RWPE1 (cell line): ENCODE measurements around the gene FAM43B.
A peak's percentile ranks its signal among the peaks of the same experiment; 100 is the strongest.

Experiments used
- CTCF ChIA-PET: fragments of 350-600 bp; sonication (Branson Sonifier 250); formaldehyde crosslinking; extraction: SDS; loops from one replicate; lab custom pipeline; 2021; lab: Yijun Ruan, JAX
- POLR2A ChIA-PET: fragments of 400-600 bp; formaldehyde crosslinking; extraction: SDS; loops from one replicate; lab custom pipeline; 2020; ENCODE audit warnings: antibody characterized with exemption; ENCODE audit not compliant: low non-redundant PET; lab: Yijun Ruan, JAX
- DNase-seq: peaks from one replicate; pipeline ENCODE4 v3.0.0; 2012; ENCODE audit warnings: low spot score
- H3K27ac ChIP-seq: fragments of 450-650 bp; 2 replicates; pipeline ENCODE4 v1.5.1; 2017
- CTCF ChIP-seq: fragments of 450-650 bp; conservative IDR thresholded peaks from 2 replicates; pipeline ENCODE4 v1.5.1; 2017; ENCODE audit warnings: low read depth, mild to moderate bottlenecking

FAM43B gene

GRCh38 chr1:20560966-20561365, 8.6 kb downstream of the FAM43B start:
- CTCF ChIA-PET, result no interaction called here
- TF ChIP-seq CTCF, result no peak
- POLR2A ChIA-PET, result no interaction called here
- H3K27ac ChIP-seq, result no peak overlapping the region
- no peak for DNase-seq

DNA sequence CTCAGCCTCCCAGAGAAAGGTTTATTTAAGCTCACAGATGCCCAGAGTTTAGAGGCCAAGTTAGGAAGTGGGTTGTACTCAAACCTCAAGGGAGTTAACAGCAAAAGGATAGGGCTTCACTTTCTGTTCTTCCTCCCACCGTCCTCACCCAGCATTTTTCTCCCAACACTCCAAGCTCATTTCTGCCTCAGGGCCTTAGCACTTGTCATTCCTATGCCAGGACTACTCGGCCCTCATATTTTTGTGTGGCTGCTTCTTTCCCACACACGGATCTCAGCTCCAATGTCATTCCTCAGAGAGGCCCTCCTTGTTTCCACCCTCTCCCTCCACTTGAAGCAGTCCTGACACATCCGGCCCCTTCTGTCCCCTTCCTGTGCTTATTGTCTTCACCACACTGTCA, 12.9 kb downstream of the FAM43B start:
- CTCF ChIA-PET, result no interaction called here

DNA sequence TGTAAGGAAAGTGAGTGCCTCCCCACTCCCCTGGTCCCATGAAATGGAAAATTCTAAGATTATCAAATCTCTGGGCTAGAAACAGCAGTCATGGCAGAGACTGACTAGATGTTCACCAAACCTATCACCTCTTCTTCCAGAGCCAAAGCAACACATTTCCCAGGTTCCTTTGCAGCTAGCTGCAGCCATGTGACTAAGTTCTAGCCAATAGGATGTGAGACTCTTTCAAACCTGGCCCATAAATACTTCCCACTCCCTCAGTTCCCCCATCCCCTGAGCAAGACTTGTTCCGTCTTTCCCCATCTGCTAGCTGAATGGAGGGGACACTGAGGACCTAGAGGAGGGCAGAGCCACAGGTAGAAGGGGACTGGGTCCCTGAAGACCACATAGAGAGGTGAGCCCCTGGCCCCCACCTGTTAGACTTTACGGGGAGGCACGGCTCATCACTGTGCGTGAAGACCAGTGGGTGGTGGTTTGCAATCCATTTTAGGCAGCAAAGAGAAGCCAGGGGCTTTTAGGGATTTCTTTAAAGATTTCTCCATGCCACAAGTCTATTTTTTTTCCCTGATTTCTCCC, 17.2 kb downstream of the FAM43B start:
- ChIA-PET POLR2A (no interaction called here), CTCF (interaction anchor here (0.5 kb wide), 1 partner anchor 870 kb away, joined by 3 read pairs; no protein-coding TSS in a partner anchor)
- no peak for DNase-seq
- TF ChIP-seq CTCF, result no peak
- H3K27ac ChIP-seq, result no peak overlapping the region

More for the DNA sequence above, 12.9 kb downstream of the FAM43B start:
- POLR2A ChIA-PET, result no interaction called here
- no peak overlapping the region for H3K27ac ChIP-seq
- no peak for DNase-seq
- TF ChIP-seq CTCF, result no peak

DNA sequence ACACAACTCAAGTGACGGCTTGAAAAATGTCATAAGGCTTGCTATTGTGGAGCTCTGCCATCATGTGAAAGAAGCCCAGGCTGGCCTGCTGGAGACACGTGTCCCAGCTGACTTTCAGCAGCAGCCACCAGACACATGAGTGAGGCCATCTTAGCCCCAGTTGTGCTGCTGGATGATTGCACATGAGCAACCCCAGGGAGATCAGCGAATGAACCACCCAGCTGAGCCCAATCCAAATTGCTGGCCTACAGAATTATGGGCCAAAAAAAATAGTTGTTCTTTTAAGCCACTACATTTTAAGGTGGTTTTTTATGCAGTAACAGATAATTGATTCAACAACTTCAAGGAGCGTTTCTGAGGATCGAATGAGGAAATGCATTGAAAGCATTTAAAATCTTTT, 19.1 kb downstream of the FAM43B start:
- CTCF ChIA-PET, result no interaction called here
- no peak for TF ChIP-seq CTCF
- POLR2A ChIA-PET, result no interaction called here
- no peak overlapping the region for H3K27ac ChIP-seq
- DNase-seq, result no peak

DNA sequence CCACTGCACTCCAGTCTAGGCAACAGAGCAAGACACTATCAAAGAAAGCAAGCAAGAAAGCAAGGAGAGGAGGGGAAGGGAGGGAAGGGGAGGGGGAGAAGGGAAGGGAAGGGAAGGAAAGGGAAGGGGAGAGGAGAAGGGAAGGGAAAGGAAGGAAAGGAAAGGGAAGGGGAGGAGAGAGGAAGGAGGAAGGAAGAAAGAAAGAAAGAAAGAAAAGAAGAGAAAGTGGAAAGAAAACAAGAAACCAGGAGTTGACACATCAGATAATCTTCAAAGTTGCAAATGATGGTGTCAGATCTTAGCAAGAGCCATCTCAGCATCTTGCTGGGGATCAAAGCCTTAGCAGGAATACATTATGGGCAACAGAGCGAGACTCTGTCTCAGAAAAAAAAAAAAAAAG, 21.6 kb downstream of the FAM43B start:
- DNase-seq, result no peak
- ChIA-PET POLR2A (interaction anchor here (0.6 kb wide), 1 partner anchor 12 kb away, joined by 4 read pairs; no protein-coding TSS in a partner anchor), CTCF (interaction anchor here (0.6 kb wide), 1 partner anchor 832 kb away, joined by 6 read pairs; no protein-coding TSS in a partner anchor)
- H3K27ac ChIP-seq, result no peak overlapping the region
- TF ChIP-seq CTCF, result no peak

DNA sequence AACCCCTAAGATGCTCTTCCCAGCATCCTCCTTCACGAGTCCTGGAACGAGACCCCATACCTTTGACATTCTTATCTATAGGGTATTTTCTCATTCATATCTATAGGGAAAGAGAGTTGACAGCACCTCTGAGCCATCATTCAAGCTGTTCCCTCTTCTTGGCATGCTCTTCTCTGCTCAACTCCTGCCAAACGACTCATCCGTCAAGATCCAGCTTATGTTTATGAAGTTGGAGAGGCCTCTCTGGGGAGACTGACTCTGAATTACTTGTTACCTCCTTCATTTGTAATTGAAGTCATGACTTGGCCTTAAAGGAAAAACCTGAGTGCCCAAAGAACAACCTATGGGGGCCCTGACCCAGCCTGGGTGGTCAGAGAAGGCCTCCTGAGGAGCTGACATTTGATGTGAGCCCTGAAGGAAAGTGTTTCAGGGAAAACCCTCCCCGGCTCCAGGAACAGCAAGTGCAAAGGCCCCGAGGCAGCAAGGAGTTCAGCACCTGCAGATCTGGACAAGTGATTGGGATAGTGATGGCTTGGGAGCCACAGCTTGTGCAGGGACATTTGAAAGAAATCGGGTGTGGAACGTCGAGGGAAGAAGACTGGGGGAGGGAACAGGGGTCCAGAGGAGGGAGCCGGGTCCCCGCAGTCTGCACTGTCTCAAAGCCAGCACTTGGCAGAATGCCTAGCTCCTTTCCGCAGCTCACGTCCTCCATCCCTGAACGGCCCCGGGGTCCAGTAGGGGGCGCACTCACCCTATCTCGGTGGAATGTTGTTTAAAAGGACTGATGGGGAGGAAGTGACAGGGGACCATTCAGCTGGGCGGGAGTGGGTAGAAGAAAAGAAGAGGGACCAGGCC, 22.5 kb downstream of the FAM43B start:
- ChIA-PET POLR2A (no interaction called here), CTCF (interaction anchor here (0.6 to 1.1 kb wide), 3 partner anchors 22 to 59 kb away, joined by 3 to 4 read pairs (median 3); no protein-coding TSS in a partner anchor)
- peak; percentile 46 for DNase-seq
- H3K27ac ChIP-seq, result no peak overlapping the region
- peak; percentile 14; the same call in 1 of the 2 replicates for TF ChIP-seq CTCF
